ENCODE measurements around the gene OR2J1.
"Not testable (repeated sequence)": the region's sequence is repeated elsewhere in the genome, so short reads cannot be mapped to it uniquely, and the experiment has no call there.

OR2J1 gene

GRCh38 chr6:29099190-29099589 lies at the start of gene OR2J1:
OR2J1 (plus strand) TSS chr6:29099490; CDS start chr6:29100943, 1,453 bp downstream.
- no peak for DNase-seq (ENCODE audit: low read depth in 3 of 3)

- no peak for DNase-seq (ENCODE audit: low read depth in 3 of 3)
Observed at GRCh38 chr6:29051680-29052079, 47.6 kb upstream of the OR2J1 start.

DNA sequence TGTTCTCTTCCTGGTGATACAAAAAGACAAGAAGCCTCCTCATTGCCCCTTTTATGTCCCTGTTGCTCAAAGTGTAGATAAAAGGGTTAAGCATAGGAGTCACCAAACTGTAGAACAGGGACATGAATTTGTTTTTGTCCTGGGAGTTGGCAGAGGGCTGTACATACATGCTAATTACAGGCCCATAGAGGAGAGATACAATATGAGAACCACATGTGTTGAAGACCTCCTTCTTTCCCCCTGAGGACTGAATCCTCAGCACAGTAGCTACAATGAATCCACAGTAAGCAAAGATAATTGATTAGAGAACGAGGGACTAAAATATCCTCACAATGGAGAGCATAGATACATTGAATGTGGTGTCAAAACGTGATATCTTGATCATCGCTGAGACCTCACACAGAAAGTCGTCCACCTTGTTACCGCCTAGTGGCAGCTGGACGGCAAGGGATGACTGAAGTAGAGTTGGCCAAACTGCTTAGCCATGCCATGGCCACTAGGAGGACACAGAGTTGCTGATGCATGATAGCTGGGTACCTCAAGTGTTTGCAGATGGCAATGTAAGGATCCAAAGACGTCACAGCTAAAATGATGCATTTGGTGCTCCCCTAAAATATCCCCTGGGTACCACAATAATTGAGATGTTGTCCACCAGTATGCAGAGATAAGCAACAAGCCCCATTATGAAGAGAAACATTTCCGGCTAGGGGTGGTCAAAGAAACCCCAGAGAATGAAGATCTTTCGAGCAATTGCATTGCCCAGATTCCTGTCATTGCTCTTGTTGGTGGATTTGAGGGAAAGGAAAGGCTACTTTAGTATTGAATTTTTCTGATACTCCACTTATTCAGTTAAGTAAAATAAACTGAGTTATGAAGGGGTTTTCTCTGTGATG lies 27.2 kb upstream of the OR2J1 start:
- no peak for DNase-seq (ENCODE audit: low read depth in 3 of 3)

DNA sequence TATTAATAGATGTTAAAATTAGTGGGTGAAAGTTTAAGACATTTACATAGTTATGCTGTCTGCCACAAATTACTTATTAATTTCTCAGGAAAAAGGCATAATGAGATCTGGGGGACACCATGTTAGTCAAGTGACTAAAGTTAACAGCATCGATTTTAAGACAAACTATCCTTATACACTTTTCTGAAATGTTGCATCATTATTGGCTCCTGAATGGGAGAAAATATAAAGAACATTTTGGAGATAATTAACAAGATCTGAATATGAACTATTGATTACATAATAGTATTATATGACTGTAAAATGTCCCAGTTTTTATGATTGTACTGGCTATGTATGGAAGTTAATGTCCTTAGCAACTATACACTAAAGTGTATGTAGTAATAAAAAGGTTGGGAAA lies 20.1 kb upstream of the OR2J1 start:
- DNase-seq (ENCODE audit: low read depth in 3 of 3): no peak

DNA sequence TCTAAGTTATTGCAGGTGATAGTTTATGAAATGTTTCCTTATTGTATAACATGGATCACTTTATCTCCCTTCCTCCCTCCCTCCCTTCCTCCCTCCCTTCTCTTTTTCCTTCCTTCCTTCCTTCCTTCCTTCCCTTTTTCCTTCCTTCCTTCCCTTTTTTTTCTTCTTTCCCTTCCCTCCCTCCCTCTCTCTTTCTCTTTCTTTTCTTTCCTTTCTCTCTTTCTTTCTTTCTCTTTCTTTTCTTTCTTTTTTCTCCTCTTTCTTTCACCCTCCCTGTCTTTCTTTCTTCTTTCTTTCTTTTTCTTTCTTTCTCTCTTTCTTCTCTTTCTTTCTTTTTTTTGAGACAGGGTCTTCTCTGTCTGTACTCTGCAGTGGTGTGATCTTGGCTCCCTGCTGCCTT lies 18.0 kb upstream of the OR2J1 start:
- no peak for DNase-seq (ENCODE audit: low read depth in 3 of 3)

DNA sequence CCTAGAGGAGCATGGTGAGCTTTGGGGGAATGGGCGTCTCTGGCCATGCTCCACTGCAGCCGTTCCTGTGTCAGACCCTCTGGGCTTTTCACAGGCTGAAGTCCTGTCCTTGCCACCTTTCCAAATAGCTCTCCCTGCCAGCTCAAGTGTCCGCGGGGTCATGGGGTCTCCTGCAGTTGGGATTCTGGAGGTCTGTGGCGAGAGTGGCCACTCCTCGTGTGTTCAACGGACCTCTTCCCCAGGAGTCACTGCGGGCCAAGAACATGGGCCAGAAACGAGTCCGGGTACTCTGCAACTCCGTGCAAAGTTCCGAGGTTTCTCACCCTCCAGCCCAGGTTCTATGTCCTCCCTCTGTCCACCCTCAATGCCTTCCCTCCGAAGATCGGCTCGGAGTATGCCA lies 16.8 kb upstream of the OR2J1 start:
- no peak for DNase-seq (ENCODE audit: low read depth in 3 of 3)

- DNase-seq (ENCODE audit: low read depth in 3 of 3): no peak
Observed at GRCh38 chr6:29087213-29087612, 12.1 kb upstream of the OR2J1 start, which contains the start of gene OR2B3. OR2B3 (minus strand) TSS chr6:29087313; CDS start chr6:29087248, 65 bp downstream.

DNA sequence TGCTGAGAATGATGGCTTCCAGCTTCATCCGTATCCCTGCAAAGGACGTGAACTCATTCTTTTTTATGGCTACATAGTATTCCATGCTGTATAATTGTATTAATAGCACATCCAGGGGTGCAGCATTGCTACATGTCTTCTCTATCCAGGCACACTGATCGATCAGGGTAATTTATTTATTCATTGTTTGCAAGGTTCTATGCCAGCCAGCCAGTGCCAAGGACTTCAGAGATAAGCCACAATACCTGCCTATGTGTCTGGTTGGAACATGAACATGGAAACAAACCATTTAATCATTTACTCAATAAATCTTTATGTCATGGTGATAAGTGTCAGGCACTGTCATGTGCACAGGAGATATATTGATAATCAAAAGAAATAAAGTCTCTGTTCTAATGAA lies 6.3 kb upstream of the OR2J1 start:
- no peak for DNase-seq (ENCODE audit: low read depth in 3 of 3)

GRCh38 chr6:29097803-29098202 lies 1.5 kb upstream of the OR2J1 start:
- DNase-seq (ENCODE audit: low read depth in 3 of 3): no peak

DNA sequence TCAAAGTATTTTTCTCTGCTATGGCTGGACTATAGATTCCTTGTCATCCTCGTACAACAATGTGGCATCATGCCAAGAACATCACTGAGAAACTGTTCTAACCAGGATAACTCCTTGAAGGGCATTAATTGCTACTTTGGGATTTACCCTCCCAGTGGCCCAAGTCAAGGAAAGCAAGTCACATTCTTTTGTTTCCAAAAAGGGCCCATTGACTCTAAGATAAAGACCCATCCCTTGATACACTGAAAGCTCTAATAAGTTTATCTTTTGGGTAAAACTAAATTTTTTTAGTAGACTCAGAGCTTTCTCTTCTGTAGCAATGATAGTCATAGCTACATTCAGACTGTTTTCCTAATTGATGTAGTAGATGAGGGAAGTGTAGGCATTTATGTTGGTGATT lies 8.5 kb downstream of the OR2J1 start, which contains the start of gene OR2J3:
OR2J3 (plus strand) TSS at position 301 of the 400 bp plus-strand sequence. CDS start 3,833 bp downstream, outside the sequence.
- DNase-seq (ENCODE audit: low read depth in 3 of 3): no peak

DNA sequence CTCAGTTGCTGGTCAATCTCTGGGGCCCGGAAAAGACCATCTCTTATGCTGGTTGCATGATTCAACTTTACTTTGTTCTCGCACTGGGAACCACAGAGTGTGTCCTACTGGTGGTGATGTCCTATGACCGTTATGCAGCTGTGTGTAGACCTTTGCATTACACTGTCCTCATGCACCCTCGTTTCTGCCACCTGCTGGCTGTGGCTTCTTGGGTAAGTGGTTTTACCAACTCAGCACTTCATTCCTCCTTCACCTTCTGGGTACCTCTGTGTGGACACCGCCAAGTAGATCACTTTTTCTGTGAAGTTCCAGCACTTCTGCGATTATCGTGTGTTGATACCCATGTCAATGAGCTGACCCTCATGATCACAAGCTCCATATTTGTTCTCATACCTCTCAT lies 12.8 kb downstream of the OR2J1 start:
- DNase-seq (ENCODE audit: low read depth in 3 of 3): peak in 1 of 3 experiments; percentile 5

GRCh38 chr6:29114964-29115363 lies 15.7 kb downstream of the OR2J1 start:
- not testable (repeated sequence) for DNase-seq (ENCODE audit: low read depth in 3 of 3)

GRCh38 chr6:29129326-29130012 lies 30.2 kb downstream of the OR2J1 start:
- DNase-seq (ENCODE audit: low read depth in 3 of 3): no peak

DNA sequence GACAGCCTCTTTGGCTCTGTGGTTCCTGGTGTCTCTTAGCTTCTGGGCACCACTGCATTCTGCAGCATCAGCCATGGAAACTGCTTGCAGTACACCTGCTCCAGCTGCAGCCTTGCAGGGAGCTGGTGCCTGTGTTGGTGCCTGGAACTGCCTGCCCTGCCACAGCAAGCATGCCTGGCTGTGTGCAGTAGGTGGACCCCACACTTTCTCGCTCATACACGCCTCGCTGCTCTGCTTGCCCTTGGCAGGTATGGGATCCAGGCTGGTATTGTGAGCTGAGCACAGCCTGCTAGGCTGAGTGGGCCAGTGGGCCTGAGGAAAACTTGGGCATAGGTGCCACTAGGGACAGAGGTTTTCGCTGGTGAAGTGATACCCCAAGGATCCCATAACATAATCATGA lies 31.4 kb downstream of the OR2J1 start:
- no peak for DNase-seq (ENCODE audit: low read depth in 3 of 3)

- no peak for DNase-seq (ENCODE audit: low read depth in 3 of 3)
Observed at GRCh38 chr6:29131691-29132090, 32.4 kb downstream of the OR2J1 start.

- no peak for DNase-seq (ENCODE audit: low read depth in 3 of 3)
Observed at GRCh38 chr6:29137724-29138123, 38.4 kb downstream of the OR2J1 start.

GRCh38 chr6:29141606-29142005 lies 42.3 kb downstream of the OR2J1 start:
- DNase-seq (ENCODE audit: low read depth in 3 of 3): no peak

- DNase-seq (ENCODE audit: low read depth in 3 of 3): no peak
Observed at GRCh38 chr6:29142309-29142708, 43.0 kb downstream of the OR2J1 start.

DNA sequence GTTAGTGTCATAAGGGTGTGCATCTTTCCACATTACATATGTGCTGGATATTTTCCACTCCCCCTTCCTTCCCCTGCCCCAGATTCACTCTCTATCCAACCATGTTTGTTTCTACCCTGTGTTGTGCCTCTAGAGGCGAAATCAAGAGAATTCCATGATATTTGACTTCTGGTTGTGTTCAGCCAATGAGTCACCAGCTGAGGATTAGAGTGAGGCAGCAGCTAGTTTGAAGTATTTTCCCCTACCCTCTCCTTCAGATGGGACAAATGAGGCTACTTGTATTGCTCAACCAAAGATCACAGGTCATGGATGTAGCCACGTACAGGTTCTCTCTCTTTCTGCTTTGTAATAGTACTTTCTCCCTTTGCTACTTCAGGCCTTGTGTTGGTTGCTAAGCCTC lies 46.9 kb downstream of the OR2J1 start:
- no peak for DNase-seq (ENCODE audit: low read depth in 3 of 3)

DNA sequence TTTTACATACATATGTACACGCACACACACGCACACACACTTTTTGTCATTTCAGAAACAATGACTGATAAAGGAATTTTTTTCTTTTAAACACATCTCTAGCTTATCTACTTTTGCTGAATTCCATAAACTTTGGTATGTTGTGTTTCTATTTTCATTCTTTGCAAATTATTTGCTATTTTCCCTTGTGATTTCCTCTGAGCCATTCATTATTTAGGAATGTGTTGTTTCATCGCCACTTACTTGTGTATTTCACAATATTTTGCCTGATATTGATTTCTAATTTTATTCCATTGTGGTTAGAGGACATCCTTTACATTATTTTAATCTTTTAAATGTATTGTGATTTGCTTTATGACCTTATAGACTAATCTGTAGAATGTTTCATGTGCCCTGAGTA lies 47.8 kb downstream of the OR2J1 start:
- no peak for DNase-seq (ENCODE audit: low read depth in 3 of 3)

DNA sequence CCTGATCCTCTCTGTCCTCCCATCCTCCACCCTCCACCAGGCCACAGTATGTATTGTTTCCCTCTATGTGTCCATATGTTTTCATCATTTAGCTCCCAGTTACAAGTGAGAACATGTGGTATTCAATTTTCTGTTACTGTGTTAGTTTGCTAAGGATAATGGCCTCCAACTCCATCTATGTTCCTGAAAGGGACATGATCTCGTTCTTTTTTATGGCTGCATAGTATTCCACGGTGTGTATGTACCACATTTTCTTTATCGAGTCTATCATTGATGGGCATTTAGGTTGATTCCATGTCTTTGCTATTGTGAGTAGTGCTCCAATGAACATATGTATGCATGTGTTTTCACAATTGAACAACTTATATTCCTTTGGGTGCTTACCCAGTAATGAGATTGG lies 50.2 kb downstream of the OR2J1 start:
- DNase-seq (ENCODE audit: low read depth in 3 of 3): not testable (repeated sequence)

All from stimulated activated CD4-positive, alpha-beta T cell treated with anti-CD3 and anti-CD28 coated beads, TNF-alpha, amount 100 ng/mL, for 24 hours (primary cell).